Upper lobe of right lung (tissue), 1 donor: Measurements from ENCODE around the gene SRSF2. TPM values are rescaled to one million over a fixed set of nuclear protein-coding genes. Genes with fewer than 3 reads are reported as not detected.
A peak's percentile ranks its signal among the peaks of the same experiment; 100 is the strongest.

Source experiments
- ATAC-seq: fragments of 200-7000 bp; cut with Tn5 transposase; one replicate; pipeline ENCODE4 v1.9.1; 2020; ENCODE audit warnings: mild to moderate bottlenecking, moderate library complexity
- DNase-seq: peaks from one replicate; pipeline ENCODE4 v3.0.0-alpha.2; 2020
- H3K27ac ChIP-seq: fragments of 200-600 bp; one replicate; pipeline ENCODE4 v1.8.0; 2022
- H3K27me3 ChIP-seq: fragments of 200-600 bp; one replicate; pipeline ENCODE4 v1.8.0; 2022; ENCODE audit warnings: mild to moderate bottlenecking
- H3K36me3 ChIP-seq: fragments of 200-600 bp; one replicate; pipeline ENCODE4 v1.8.0; 2022
- H3K4me1 ChIP-seq: fragments of 200-600 bp; one replicate; pipeline ENCODE4 v1.8.0; 2022
- H3K4me3 ChIP-seq: fragments of 200-600 bp; one replicate; pipeline ENCODE4 v1.8.0; 2022; ENCODE audit warnings: mild to moderate bottlenecking
- H3K9me3 ChIP-seq: fragments of 200-600 bp; one replicate; pipeline ENCODE4 v1.8.0; 2022
- intact Hi-C: fragments of 100-400 bp; cut with DNase I; formaldehyde crosslinking; loops from one replicate; pipeline ENCODE4 v1.11.0; 2022
- total RNA-seq: library from RNA; stranded (reverse); fragmentation: NEBNext Ultra II Directional; extraction: Animal tissue kit (Norgen Biotek cat#: 25700); gene quantifications from one replicate; pipeline ENCODE4 v1.2.1, GENCODE V29; 2021
- TF ChIP-seq, protein P1 (sequence below): fragments of 200-600 bp; IDR thresholded peaks from one replicate; pipeline ENCODE4 v1.8.0; 2022; ENCODE audit warnings: antibody characterized with exemption
- donor health status: DM: no; HTN: yes; CAD: no; lungs with severe emphysema.

The SRSF2 gene
- total RNA-seq, 1 donor from 2014 or later, result 145 TPM

DNA sequence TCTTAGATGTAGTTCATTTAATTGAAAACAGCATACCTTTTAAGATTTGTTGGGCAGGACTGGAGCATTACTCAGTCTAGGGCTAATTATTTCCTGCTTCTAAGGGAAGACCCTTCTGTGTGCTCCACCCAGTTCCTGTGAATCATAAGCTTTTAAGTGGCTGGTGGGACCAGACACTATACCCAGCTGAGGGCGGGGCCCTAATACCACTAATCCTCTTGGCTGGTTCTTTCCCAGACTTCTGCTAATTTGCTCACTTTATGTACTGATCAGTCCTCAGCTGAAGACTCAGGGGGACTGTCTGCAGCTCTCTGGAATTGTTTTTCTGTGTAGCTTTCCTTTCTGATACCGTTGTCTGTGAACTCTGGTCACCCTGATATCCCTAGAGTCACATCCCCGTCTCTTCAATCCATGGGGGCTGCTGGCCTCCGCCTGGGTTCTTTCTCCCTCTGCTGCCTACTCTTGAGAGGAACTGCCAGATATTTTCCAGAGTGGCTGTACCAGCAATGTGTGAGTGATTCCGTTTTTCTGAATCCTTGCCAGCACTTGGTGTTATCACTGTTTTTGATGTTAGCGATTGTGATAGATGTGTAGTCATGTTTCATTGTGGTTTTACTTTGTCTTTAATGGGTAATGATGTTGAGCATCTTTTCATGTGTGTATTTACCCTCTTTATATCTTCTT lies 35.9 kb upstream of the SRSF2 start:
- DNase-seq (no peak), ATAC-seq (peak; percentile 74)
- intact Hi-C loops, result no loop called here
- TF ChIP-seq, protein P1, sequence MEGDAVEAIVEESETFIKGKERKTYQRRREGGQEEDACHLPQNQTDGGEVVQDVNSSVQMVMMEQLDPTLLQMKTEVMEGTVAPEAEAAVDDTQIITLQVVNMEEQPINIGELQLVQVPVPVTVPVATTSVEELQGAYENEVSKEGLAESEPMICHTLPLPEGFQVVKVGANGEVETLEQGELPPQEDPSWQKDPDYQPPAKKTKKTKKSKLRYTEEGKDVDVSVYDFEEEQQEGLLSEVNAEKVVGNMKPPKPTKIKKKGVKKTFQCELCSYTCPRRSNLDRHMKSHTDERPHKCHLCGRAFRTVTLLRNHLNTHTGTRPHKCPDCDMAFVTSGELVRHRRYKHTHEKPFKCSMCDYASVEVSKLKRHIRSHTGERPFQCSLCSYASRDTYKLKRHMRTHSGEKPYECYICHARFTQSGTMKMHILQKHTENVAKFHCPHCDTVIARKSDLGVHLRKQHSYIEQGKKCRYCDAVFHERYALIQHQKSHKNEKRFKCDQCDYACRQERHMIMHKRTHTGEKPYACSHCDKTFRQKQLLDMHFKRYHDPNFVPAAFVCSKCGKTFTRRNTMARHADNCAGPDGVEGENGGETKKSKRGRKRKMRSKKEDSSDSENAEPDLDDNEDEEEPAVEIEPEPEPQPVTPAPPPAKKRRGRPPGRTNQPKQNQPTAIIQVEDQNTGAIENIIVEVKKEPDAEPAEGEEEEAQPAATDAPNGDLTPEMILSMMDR, result no peak
- Histone ChIP-seq H3K9me3 (no peaks in the 10 kb centered on the region), H3K27me3 (no peaks in the 10 kb centered on the region), H3K4me1 (peaks cover 7% of the 10 kb centered on the region), H3K4me3 (no peak overlapping the region), H3K27ac (peak overlapping the region; percentile 43), H3K36me3 (peaks cover 73% of the 10 kb centered on the region)

DNA sequence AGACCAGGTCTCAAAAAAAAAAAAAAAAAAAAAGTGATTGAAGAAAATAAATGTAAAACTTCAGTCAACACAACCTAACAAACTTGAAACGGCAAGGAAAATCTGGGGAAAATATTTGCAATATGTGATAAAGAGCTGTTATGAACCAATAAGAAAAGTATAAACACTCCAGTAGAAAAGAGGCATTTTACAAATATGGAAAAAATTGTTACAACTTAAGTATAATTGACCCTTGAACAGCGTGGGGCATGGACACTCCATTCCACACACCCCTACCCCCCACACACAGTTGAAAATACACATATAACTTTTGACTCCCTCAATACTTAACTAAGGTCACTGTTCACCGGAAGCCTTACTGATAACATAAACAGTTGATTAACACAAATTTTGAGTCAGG lies 21.4 kb upstream of the SRSF2 start:
- Histone ChIP-seq H3K27ac (no peak overlapping the region), H3K27me3 (no peaks in the 10 kb centered on the region), H3K9me3 (no peaks in the 10 kb centered on the region), H3K36me3 (peaks cover 33% of the 10 kb centered on the region), H3K4me1 (no peaks in the 10 kb centered on the region), H3K4me3 (no peak overlapping the region)
- TF ChIP-seq, protein P1, result no peak
- DNase-seq (no peak), ATAC-seq (no peak)
- intact Hi-C loops, result no loop called here

DNA sequence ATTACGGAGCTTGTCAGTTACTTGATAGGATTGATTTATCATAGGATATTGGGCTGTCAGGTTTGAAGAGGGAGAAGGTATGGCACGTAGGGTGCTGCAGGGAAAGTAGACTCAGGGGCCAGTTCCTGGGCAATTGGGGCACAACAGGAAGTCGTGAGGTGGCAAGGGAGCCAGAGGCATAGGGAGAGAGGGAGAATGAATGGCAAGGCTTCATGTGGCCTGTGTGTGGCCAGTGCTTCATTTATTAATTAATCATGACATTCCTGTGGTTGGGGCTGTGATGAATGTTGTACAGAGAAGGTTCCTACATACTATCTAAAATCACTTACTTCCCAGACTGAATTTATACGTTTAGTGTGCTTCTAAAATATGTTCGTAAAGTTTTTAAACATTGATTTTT lies 20.1 kb upstream of the SRSF2 start:
- ATAC-seq (no peak), DNase-seq (no peak)
- no peaks in the 10 kb centered on the region for H3K27me3 ChIP-seq
- H3K4me1 ChIP-seq, result no peaks in the 10 kb centered on the region
- TF ChIP-seq, protein P1, result no peak
- no peak overlapping the region for H3K27ac ChIP-seq
- no peaks in the 10 kb centered on the region for H3K9me3 ChIP-seq
- peaks cover 33% of the 10 kb centered on the region for H3K36me3 ChIP-seq
- H3K4me3 ChIP-seq, result no peak overlapping the region
- intact Hi-C loops, result no loop called here

DNA sequence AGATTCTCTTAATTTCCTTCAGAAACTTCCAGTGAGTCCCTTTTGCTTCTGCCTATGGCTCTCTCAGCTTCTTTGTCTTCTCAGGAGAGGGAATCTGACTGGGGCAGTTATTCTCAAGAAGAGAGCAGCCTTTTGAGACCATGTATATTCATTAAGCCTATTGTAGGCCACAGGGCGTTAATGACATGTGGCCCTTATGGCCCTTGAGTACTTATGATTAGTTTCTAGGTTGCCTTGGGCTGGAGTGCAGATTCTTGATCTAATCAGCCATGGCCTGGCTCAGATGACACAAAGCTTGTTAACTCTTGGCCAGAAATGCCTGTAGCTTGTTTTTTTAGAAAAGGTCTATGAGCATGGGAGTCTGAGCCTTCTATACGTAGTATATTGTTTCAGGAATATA lies 18.2 kb upstream of the SRSF2 start:
- no peak for ATAC-seq
- no peak for DNase-seq
- intact Hi-C loops, result no loop called here
- Histone ChIP-seq H3K9me3 (no peaks in the 10 kb centered on the region), H3K4me1 (no peaks in the 10 kb centered on the region), H3K27me3 (no peaks in the 10 kb centered on the region), H3K36me3 (peaks cover 33% of the 10 kb centered on the region), H3K4me3 (no peak overlapping the region), H3K27ac (no peak overlapping the region)
- TF ChIP-seq, protein P1, result no peak

DNA sequence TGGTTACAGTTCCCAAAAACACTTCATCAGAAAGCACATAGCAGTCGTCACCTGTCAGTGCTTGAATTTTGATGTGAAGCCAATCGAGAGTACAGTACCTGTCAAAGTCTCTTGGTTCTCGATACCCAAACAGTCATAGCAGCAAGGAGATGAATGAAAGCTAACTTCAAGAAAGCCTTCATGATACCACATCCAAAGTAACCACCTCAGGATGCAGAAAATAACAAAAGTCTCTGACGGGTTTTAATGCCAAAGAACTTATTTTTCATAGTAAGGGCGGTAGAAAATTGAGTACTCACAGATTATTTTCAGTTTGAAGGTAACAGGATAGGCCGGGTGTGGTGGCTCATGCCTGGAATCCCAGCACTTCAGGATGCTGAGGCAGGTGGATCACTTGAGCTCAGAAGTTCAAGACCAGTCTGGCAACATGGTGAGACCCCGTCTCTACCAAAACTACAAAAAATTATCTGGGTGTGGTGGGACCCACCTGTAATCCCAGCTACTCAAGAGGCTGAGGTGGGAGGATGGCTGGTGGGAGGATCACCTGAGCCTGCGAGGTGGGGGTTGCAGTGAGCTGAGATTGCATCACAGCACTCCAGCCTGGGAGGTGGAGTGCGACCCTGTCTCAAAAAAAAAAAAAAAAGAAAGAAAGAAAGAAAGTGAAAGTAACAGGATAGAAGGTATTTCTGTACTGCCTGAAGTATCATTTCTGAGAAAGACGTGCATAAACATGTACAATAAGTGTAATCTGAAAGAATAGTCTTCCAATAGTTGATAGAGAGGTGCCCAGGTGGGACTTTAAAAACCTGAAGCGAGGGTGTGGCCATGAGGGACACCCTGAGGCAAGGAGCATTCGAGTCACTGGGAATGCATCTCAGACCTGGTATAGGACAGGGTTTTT lies 16.2 kb upstream of the SRSF2 start:
- intact Hi-C loops, result no loop called here
- peaks cover 33% of the 10 kb centered on the region for H3K36me3 ChIP-seq
- H3K27ac ChIP-seq, result peak overlapping the region; percentile 0
- H3K9me3 ChIP-seq, result no peaks in the 10 kb centered on the region
- no peak for ATAC-seq
- TF ChIP-seq, protein P1, result no peak
- H3K27me3 ChIP-seq, result no peaks in the 10 kb centered on the region
- no peak for DNase-seq
- H3K4me1 ChIP-seq, result no peaks in the 10 kb centered on the region
- H3K4me3 ChIP-seq, result no peak overlapping the region
